CD4-positive, alpha-beta T cell (primary cell): ENCODE results near the gene MRPS18B. TPM values are rescaled to one million over a fixed set of nuclear protein-coding genes. Genes with fewer than 3 reads are reported as not detected.

Experiments
- ATAC-seq: fragments of 200-7000 bp; cut with Tn5 transposase; one replicate; pipeline ENCODE4 v1.10.0; 2022; ENCODE audit warnings: mild to moderate bottlenecking; ENCODE audit not compliant: poor library complexity
- CTCF ChIA-PET: fragments of 350-600 bp; sonication (Branson Sonifier 250); formaldehyde crosslinking; loops from one replicate; lab custom pipeline; 2021; ENCODE audit warnings: antibody characterized with exemption, inconsistent platforms; lab: Charles Lee
- POLR2A ChIA-PET: fragments of 350-600 bp; sonication (Branson Sonifier 250); formaldehyde crosslinking; loops from one replicate; lab custom pipeline; 2021; ENCODE audit warnings: antibody characterized with exemption, inconsistent platforms; lab: Charles Lee
- DNase-seq, 14 experiments: peaks; one replicate each; pipeline ENCODE4 v3.0.0-alpha.2; 2013 to 2020; ENCODE audit warnings: mixed read lengths in 2 of 14
- H3K27ac ChIP-seq, 2 donors: one replicate each; pipeline versions ENCODE4 v1.5.1 to v1.7.0; 2013; ENCODE audit warnings: low read length in 2 of 2, low read depth in 1 of 2, mild to moderate bottlenecking in 1 of 2
- H3K27me3 ChIP-seq, 2 experiments: 1 replicate in 1 of 2; 2 replicates in 1 of 2; pipeline versions ENCODE4 v1.6.1 to v1.7.0; 2013; ENCODE audit warnings: low read length in 2 of 2, control low read depth in 1 of 2, mild to moderate bottlenecking in 1 of 2, moderate library complexity in 1 of 2; ENCODE audit not compliant: insufficient read depth in 2 of 2, control insufficient read depth in 1 of 2
- H3K36me3 ChIP-seq: one replicate; pipeline ENCODE4 v1.6.1; 2013; ENCODE audit warnings: low read length, control low read depth; ENCODE audit not compliant: insufficient read depth
- H3K4me1 ChIP-seq: one replicate; pipeline ENCODE4 v1.6.1; 2013; ENCODE audit warnings: low read length, control low read depth; ENCODE audit not compliant: insufficient read depth
- H3K4me3 ChIP-seq: one replicate; pipeline ENCODE4 v1.5.1; 2013; ENCODE audit warnings: mild to moderate bottlenecking, low read length, moderate library complexity
- H3K9me3 ChIP-seq, 2 experiments: 1 replicate in 1 of 2; 2 replicates in 1 of 2; pipeline versions ENCODE4 v1.6.1 to v1.7.0; 2013; ENCODE audit warnings: low read length in 2 of 2, mild to moderate bottlenecking in 2 of 2, control low read depth in 1 of 2, moderate library complexity in 1 of 2; ENCODE audit not compliant: control insufficient read depth in 1 of 2, insufficient read depth in 1 of 2
- H3K27ac Mint-ChIP-seq: one replicate; pipeline ENCODE4 v1.8.0; 2020; ENCODE audit warnings: mixed read lengths
- H3K27me3 Mint-ChIP-seq: one replicate; pipeline ENCODE4 v1.8.0; 2021; ENCODE audit warnings: mixed read lengths
- H3K36me3 Mint-ChIP-seq: one replicate; pipeline ENCODE4 v1.8.0; 2021; ENCODE audit warnings: low read depth, mixed read lengths
- H3K4me1 Mint-ChIP-seq: one replicate; pipeline ENCODE4 v1.8.0; 2021; ENCODE audit warnings: low read depth, mixed read lengths
- H3K4me3 Mint-ChIP-seq: one replicate; pipeline ENCODE4 v1.8.0; 2020; ENCODE audit warnings: mild to moderate bottlenecking, mixed read lengths
- H3K9me3 Mint-ChIP-seq: one replicate; pipeline ENCODE4 v1.8.0; 2020; ENCODE audit warnings: mixed read lengths
- CTCF ChIP-seq: fragments of 200-600 bp; IDR thresholded peaks from one replicate; pipeline ENCODE4 v1.8.0; 2022; ENCODE audit warnings: antibody characterized with exemption, mild to moderate bottlenecking
- intact Hi-C, 2 experiments: fragments of 100-400 bp; cut with DNase I in 1 of 2; cut with micrococcal nuclease in 1 of 2; formaldehyde crosslinking; loops; one replicate each; pipeline versions ENCODE4 v1.15.1 to v1.9.0; 2023 to 2025; cut with DNase I, micrococcal nuclease
- microRNA-seq: library from miRNA; unstranded; fragments of <30 nt; microRNA quantifications from one replicate; pipeline ENCODE4 v1.2.0, GENCODE V29; 2021; ENCODE audit warnings: borderline microRNAs expressed, borderline replicate concordance
- total RNA-seq, 174 experiments: library from RNA in 2 of 174; stranded (reverse) in 2 of 174; gene quantifications; one replicate each; pipeline ENCODE4 v1.2.3 and lab custom pipeline; 2021 to 2026

Gene MRPS18B
- total RNA-seq, 2 experiments from 2014 or later, result 15.3 to 15.5 TPM

DNA sequence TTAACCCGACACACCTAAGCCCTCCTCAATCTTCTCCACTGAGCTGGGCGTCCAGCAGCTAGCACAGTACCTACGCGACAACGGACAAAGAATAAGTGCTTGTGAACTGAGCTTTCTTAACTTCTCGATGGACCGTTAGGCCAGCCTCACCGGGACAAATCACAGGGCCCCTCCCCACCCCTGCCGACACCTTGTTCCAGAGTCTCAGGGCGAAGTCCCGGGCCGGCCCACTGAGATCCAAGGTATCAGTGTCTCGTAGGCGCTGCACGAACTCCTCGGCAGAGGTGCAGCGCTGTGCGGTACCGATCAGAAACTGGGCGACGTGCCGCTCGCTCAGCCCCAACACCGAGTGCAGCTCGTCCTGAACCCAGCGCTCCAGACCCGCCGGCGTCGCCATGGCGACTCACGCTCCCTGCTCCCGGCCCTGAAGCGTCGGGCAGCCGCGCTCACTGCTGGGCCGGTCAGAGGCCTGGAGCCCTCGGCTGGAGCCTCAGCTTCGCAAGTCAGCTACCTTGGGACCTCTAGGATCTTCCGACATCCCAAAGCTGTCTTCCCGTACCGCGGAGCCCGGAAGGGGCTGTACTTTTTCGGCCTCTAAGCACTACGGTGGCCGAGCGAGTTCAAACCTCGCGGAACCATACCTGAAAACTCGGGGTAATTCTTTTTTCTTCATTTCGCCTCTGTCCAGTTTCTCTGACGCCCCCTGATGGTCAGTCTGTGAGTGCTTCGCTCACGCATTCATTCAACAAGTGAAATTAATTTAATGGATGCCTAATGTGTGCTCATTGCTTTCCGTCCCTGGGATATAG lies 55.0 kb downstream of the MRPS18B start, which contains the start of gene DHX16:
Gene DHX16, minus strand, starts transcription at position 562 of the 809 bp plus-strand sequence. Its CDS starts 165 bp downstream, at position 397.
- H3K9me3 ChIP-seq, result no peaks in the 10 kb centered on the region
- intact Hi-C loops, result loop anchor here (2.0 to 5.0 kb wide), 6 partner anchors 26 to 190 kb away; partner anchors contain the start of genes ATAT1 (in 2 of the 2), C6orf136 (in 1 of the 2), MRPS18B (in 1 of the 2) and PPP1R10 (in 1 of the 2)
- TF ChIP-seq CTCF, result peak; percentile 69
- H3K36me3 ChIP-seq, result peaks cover 46% of the 10 kb centered on the region
- peaks cover 18% of the 10 kb centered on the region for H3K4me1 ChIP-seq
- ChIA-PET POLR2A (interaction anchor here (0.6 to 2.4 kb wide), 13 partner anchors 26 to 131 kb away, joined by 3 to 17 read pairs (median 4); partner anchors contain the start of genes C6orf136, MDC1, MRPS18B and PPP1R10), CTCF (interaction anchor here (0.5 to 15.4 kb wide), 14 partner anchors 9 to 241 kb away, joined by 3 to 526 read pairs (median 3); partner anchors contain the start of genes C6orf136, MDC1, MRPS18B and TUBB)
- H3K4me3 ChIP-seq, result peak within 1 kb of the TSS; percentile 98
- Mint-ChIP-seq H3K27me3 (no peaks in the 10 kb centered on the region), H3K27ac (peak within 1 kb of the TSS; percentile 86), H3K36me3 (peaks cover 55% of the 10 kb centered on the region), H3K4me3 (peak within 1 kb of the TSS; percentile 87), H3K4me1 (peaks cover 49% of the 10 kb centered on the region), H3K9me3 (no peaks in the 10 kb centered on the region)
- DNase-seq (peak; percentile 79 to 95 (median 84)), ATAC-seq (peak; percentile 76)
- H3K27me3 ChIP-seq, result no peaks in the 10 kb centered on the region
- peak within 1 kb of the TSS; percentile 49 to 59 for H3K27ac ChIP-seq

Small RNAs within 50 kb of the gene (microRNA-seq; reads per million reads assigned to microRNA genes)
- gene MIR877, result 18.5 reads per million, percentile 48 among the genes with 10 or more reads in this experiment

Other genes with a start within 250 kb of the MRPS18B start
- gene HLA-E, start 128.3 kb upstream of the MRPS18B start, total RNA-seq, result 1,000 to 10,000 TPM; 1,136 to 1,173 TPM
- 100 to 1,000 TPM; 145 to 151 TPM for gene GNL1, start 61.4 kb upstream of the MRPS18B start, total RNA-seq
- gene PRR3, start 60.5 kb upstream of the MRPS18B start, total RNA-seq, result 10 to 100 TPM; 10.3 to 13.2 TPM
- gene ABCF1, start 46.4 kb upstream of the MRPS18B start, total RNA-seq, result 10 to 100 TPM; 86.1 to 88.0 TPM
- gene PPP1R10, start 597 bp upstream of the MRPS18B start, total RNA-seq, result 10 to 100 TPM; 92.2 to 95.3 TPM
- 1 to 10 TPM; 4.1 to 5.2 TPM for gene ATAT1, start 9.0 kb downstream of the MRPS18B start, total RNA-seq
- 10 to 100 TPM; 20.3 to 21.7 TPM for gene C6orf136, start 29.3 kb downstream of the MRPS18B start, total RNA-seq
- gene DHX16, start 55.2 kb downstream of the MRPS18B start, total RNA-seq, result 10 to 100 TPM; 15.9 to 16.1 TPM
- 10 to 100 TPM; 30.9 to 31.6 TPM for gene PPP1R18, start 68.8 kb downstream of the MRPS18B start, total RNA-seq
- gene NRM, start 73.1 kb downstream of the MRPS18B start, total RNA-seq, result 1 to 10 TPM; 3.8 to 4.4 TPM
- 10 to 100 TPM; 50.5 to 56.8 TPM for gene MDC1, start 99.4 kb downstream of the MRPS18B start, total RNA-seq
- 10 to 100 TPM; 76.0 to 78.4 TPM for gene TUBB, start 102.5 kb downstream of the MRPS18B start, total RNA-seq
- gene FLOT1, start 124.8 kb downstream of the MRPS18B start, total RNA-seq, result 10 to 100 TPM; 31.6 TPM
- 1 to 10 TPM; 5.7 to 5.8 TPM for gene IER3, start 126.7 kb downstream of the MRPS18B start, total RNA-seq